GM23338 (cell line): ENCODE results near the gene CDCP1. TPM values are rescaled to one million over a fixed set of nuclear protein-coding genes. Genes with fewer than 3 reads are reported as not detected.

Experiments used
- ATAC-seq: fragments of 200-7000 bp; cut with Tn5 transposase; 3 replicates; pipeline ENCODE4 v1.9.1; 2020
- DNase-seq: peaks from one replicate; pipeline ENCODE4 v3.0.0-alpha.2; 2015; ENCODE audit warnings: low spot score
- H2AFZ ChIP-seq: fragments of 200-600 bp; sonication (generic); 2 replicates; pipeline ENCODE4 v1.8.0; 2016; ENCODE audit warnings: antibody characterized with exemption, mild to moderate bottlenecking, moderate library complexity
- H3F3A ChIP-seq: fragments of 200-600 bp; sonication (generic); replicated peaks from 2 replicates; pipeline ENCODE4 v1.8.0; 2017; ENCODE audit warnings: antibody characterized with exemption, mixed run types, low read depth
- H3K27ac ChIP-seq: fragments of 200-600 bp; sonication (generic); 2 replicates; pipeline ENCODE4 v1.6.1; 2016; ENCODE audit warnings: low read depth
- H3K27me3 ChIP-seq: fragments of 200-600 bp; sonication (generic); 2 replicates; pipeline ENCODE4 v1.8.0; 2016; ENCODE audit warnings: mild to moderate bottlenecking, mixed run types, moderate library complexity; ENCODE audit not compliant: insufficient read depth
- H3K36me3 ChIP-seq: fragments of 200-600 bp; sonication (generic); 2 replicates; pipeline ENCODE4 v1.8.0; 2016; ENCODE audit warnings: mild to moderate bottlenecking; ENCODE audit not compliant: insufficient read depth
- H3K4me1 ChIP-seq: fragments of 200-600 bp; sonication (generic); 2 replicates; pipeline ENCODE4 v1.8.0; 2016; ENCODE audit warnings: mild to moderate bottlenecking, moderate library complexity; ENCODE audit not compliant: insufficient read depth
- H3K4me2 ChIP-seq: fragments of 200-600 bp; sonication (generic); 2 replicates; pipeline ENCODE4 v1.7.1; 2017; ENCODE audit warnings: mixed run types
- H3K4me3 ChIP-seq: fragments of 200-600 bp; sonication (generic); 2 replicates; pipeline ENCODE4 v1.6.1; 2016; ENCODE audit warnings: mixed run types
- H3K79me2 ChIP-seq: fragments of 200-600 bp; sonication (generic); replicated peaks from 2 replicates; pipeline ENCODE4 v1.8.0; 2017; ENCODE audit warnings: mild to moderate bottlenecking; ENCODE audit not compliant: insufficient read depth
- H3K9me2 ChIP-seq: fragments of 200-600 bp; sonication (generic); 2 replicates; pipeline ENCODE4 v1.8.0; 2017; ENCODE audit not compliant: insufficient read depth
- H4K20me1 ChIP-seq: fragments of 200-600 bp; sonication (generic); replicated peaks from 2 replicates; pipeline ENCODE4 v1.8.0; 2017; ENCODE audit warnings: mild to moderate bottlenecking; ENCODE audit not compliant: insufficient read depth
- H3K27ac Mint-ChIP-seq: 2 replicates; pipeline ENCODE4 v1.8.0; 2020; ENCODE audit warnings: inconsistent platforms, mild to moderate bottlenecking, moderate library complexity, mixed read lengths
- H3K27me3 Mint-ChIP-seq: 3 replicates; pipeline ENCODE4 v1.8.0; 2022; ENCODE audit warnings: low read depth, mild to moderate bottlenecking, moderate library complexity, mixed read lengths, inconsistent platforms; ENCODE audit not compliant: insufficient read depth, poor library complexity
- H3K36me3 Mint-ChIP-seq: 3 replicates; pipeline ENCODE4 v1.8.0; 2021; ENCODE audit warnings: low read depth, mild to moderate bottlenecking, inconsistent platforms, moderate library complexity, mixed read lengths
- H3K4me1 Mint-ChIP-seq: 3 replicates; pipeline ENCODE4 v1.8.0; 2020; ENCODE audit warnings: mild to moderate bottlenecking, inconsistent platforms, mixed read lengths
- H3K4me3 Mint-ChIP-seq: 3 replicates; pipeline ENCODE4 v1.8.0; 2021; ENCODE audit warnings: moderate library complexity, mild to moderate bottlenecking, inconsistent platforms, mixed read lengths
- H3K9me3 Mint-ChIP-seq: 3 replicates; pipeline ENCODE4 v1.8.0; 2020; ENCODE audit warnings: moderate library complexity, mild to moderate bottlenecking, inconsistent platforms, mixed read lengths
- CREB1 ChIP-seq: fragments of 250-450 bp; sonication (Bioruptor Pico); IDR thresholded peaks from 2 replicates; pipeline ENCODE4 v1.5.0; 2020; ENCODE audit warnings: low read depth, mild to moderate bottlenecking, moderate library complexity
- EZH2 ChIP-seq: fragments of 200-600 bp; sonication (generic); IDR thresholded peaks from one replicate; pipeline ENCODE4 v1.8.0; 2017; ENCODE audit warnings: antibody characterized with exemption, mild to moderate bottlenecking, low read depth; ENCODE audit not compliant: unreplicated experiment
- EZH2phosphoT487 ChIP-seq: fragments of 200-600 bp; sonication (generic); IDR thresholded peaks from one replicate; pipeline ENCODE4 v1.8.1; 2018; ENCODE audit warnings: antibody characterized with exemption; ENCODE audit not compliant: unreplicated experiment
- JUNB ChIP-seq: IDR thresholded peaks from one replicate; pipeline ENCODE4 v1.6.1; 2016; ENCODE audit warnings: antibody characterized with exemption; ENCODE audit not compliant: unreplicated experiment
- NANOG ChIP-seq: IDR thresholded peaks from 2 replicates; pipeline ENCODE4 v1.6.1; 2016; ENCODE audit warnings: antibody characterized with exemption, borderline replicate concordance
- POLR2AphosphoS5 ChIP-seq: IDR thresholded peaks from 2 replicates; pipeline ENCODE4 v1.6.1; 2016; ENCODE audit warnings: antibody characterized with exemption, low read depth
- STAT1 ChIP-seq: IDR thresholded peaks from one replicate; pipeline ENCODE4 v1.6.1; 2016; ENCODE audit warnings: antibody characterized with exemption; ENCODE audit not compliant: unreplicated experiment
- ZNF114 ChIP-seq: fragments of 250-450 bp; sonication (Bioruptor Pico); IDR thresholded peaks from 2 replicates; pipeline ENCODE4 v1.5.0; 2020; ENCODE audit warnings: mild to moderate bottlenecking, moderate library complexity
- ZNF331 ChIP-seq: fragments of 250-450 bp; sonication (Bioruptor Pico); IDR thresholded peaks from 2 replicates; pipeline ENCODE4 v1.5.0; 2020; ENCODE audit warnings: low read depth, mild to moderate bottlenecking, moderate library complexity
- polyA plus RNA-seq: library from polyadenylated mRNA; unstranded; fragments of >200 nt; fragmentation: Nextera tagmentation; extraction: Ambion mirVana; gene quantifications from 2 replicates; pipeline ENCODE4 v1.2.1, GENCODE V29; 2016
- total RNA-seq: library from RNA; depleted of rRNA; stranded (reverse); fragments of >200 nt; shearing (Covaris generic); gene quantifications from 2 replicates; pipeline ENCODE4 v1.2.3, GENCODE V29; 2014
- TF ChIP-seq, protein P1 (sequence below): IDR thresholded peaks from 2 replicates; pipeline ENCODE4 v1.6.1; 2016; ENCODE audit warnings: antibody characterized with exemption
- TF ChIP-seq, protein P2 (sequence below): IDR thresholded peaks from one replicate; pipeline ENCODE4 v1.6.1; 2018; ENCODE audit warnings: antibody characterized with exemption; ENCODE audit not compliant: unreplicated experiment
- TF ChIP-seq, protein P3 (sequence below), 2 experiments: fragments of 200-600 bp in 1 of 2; sonication (generic) in 1 of 2; conservative IDR thresholded peaks; 2 replicates each; pipeline versions ENCODE4 v1.5.1 to v1.6.1; 2016 to 2017; ENCODE audit warnings: antibody characterized with exemption in 2 of 2, low read depth in 2 of 2, mild to moderate bottlenecking in 2 of 2, moderate library complexity in 1 of 2

Gene CDCP1
- total and polyA plus RNA-seq, 2 experiments from 2014 or later, result 7.7 to 20.1 TPM

DNA sequence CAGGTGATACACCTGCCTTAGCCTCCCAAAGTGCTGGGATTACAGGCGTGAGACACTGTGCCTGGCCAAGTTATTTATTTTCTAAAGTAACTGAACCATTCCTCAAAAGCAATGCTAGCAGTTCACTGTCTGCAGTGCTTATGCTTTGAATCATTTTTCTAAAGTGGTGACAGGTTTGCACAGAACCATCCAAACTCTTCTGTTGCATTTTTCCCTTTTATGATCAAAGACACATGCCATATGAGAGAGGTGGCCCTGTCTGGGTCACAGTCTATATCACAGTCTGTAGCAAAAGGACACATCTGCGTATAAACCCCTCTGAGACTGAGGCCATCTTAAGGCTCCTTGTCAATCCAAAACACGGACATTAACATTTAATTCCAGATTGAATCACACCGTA lies 17.2 kb downstream of the CDCP1 start:
- TF ChIP-seq STAT1 (no peak), JUNB (no peak), CREB1 (no peak), ZNF331 (CRISPR knock-in tag) (no peak), ZNF114 (CRISPR knock-in tag) (no peak), EZH2phosphoT487 (no peak)
- TF ChIP-seq, protein P1, sequence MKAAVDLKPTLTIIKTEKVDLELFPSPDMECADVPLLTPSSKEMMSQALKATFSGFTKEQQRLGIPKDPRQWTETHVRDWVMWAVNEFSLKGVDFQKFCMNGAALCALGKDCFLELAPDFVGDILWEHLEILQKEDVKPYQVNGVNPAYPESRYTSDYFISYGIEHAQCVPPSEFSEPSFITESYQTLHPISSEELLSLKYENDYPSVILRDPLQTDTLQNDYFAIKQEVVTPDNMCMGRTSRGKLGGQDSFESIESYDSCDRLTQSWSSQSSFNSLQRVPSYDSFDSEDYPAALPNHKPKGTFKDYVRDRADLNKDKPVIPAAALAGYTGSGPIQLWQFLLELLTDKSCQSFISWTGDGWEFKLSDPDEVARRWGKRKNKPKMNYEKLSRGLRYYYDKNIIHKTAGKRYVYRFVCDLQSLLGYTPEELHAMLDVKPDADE, result no peak
- Histone ChIP-seq H3K36me3 (no peaks in the 10 kb centered on the region), H3K4me2 (no peak overlapping the region), H3K27me3 (no peaks in the 10 kb centered on the region), H3K4me1 (no peaks in the 10 kb centered on the region), H3F3A (no peaks in the 10 kb centered on the region), H3K27ac (no peak overlapping the region), H4K20me1 (peaks cover 23% of the 10 kb centered on the region), H3K79me2 (peaks cover 30% of the 10 kb centered on the region), H3K4me3 (no peak overlapping the region), H3K9me2 (no peaks in the 10 kb centered on the region), H2AFZ (no peak overlapping the region)
- no peak overlapping the region for H3K4me3 Mint-ChIP-seq
- no peaks in the 10 kb centered on the region for H3K36me3 Mint-ChIP-seq
- no peaks in the 10 kb centered on the region for H3K9me3 Mint-ChIP-seq
- no peak overlapping the region for H3K27ac Mint-ChIP-seq
- peaks cover 3% of the 10 kb centered on the region; the same call in 2 of the 3 replicates for H3K4me1 Mint-ChIP-seq
- DNase-seq, result no peak
- ATAC-seq, result no peak
- H3K27me3 Mint-ChIP-seq, result peaks cover 2% of the 10 kb centered on the region

DNA sequence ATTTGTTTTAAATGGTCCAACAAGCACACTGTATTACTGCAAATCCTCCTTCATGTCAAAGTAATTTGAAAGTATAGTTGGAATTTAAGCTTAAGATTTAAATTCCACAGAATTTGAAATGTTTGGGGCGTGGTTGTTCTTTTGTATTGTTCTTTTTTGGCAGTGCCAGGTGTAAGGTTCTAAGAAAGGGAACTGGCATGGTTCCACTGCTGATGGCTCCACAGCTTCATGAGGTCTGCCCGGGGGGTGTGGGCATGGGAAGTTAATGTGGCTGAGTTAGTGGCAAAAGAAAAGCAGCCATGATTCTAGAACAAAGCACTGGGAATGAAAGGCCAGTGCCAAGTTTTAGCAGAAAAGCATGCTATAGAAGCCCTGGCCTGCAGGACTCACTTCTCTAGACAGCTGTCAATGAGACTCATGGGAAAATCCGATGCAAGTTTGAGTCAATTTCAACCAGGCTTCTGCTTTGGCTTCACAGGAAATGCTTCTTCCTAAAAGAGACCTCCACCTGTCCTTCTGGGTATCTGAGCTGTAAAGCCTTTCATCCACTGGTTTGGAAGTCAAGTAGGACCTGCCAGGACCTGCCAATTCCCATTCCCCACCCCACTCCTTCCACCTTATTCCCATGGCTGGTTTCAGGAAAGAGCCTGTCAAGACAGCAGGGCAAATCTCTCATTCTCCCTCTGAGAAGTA lies 18.9 kb downstream of the CDCP1 start:
- Histone ChIP-seq H3K79me2 (peaks cover 28% of the 10 kb centered on the region), H3K9me2 (no peaks in the 10 kb centered on the region), H4K20me1 (peaks cover 23% of the 10 kb centered on the region), H3K4me3 (no peak overlapping the region), H3K27ac (no peak overlapping the region), H3K36me3 (no peaks in the 10 kb centered on the region), H3K27me3 (no peaks in the 10 kb centered on the region), H2AFZ (no peak overlapping the region), H3K4me1 (no peaks in the 10 kb centered on the region), H3F3A (no peaks in the 10 kb centered on the region), H3K4me2 (no peak overlapping the region)
- TF ChIP-seq, protein P2, sequence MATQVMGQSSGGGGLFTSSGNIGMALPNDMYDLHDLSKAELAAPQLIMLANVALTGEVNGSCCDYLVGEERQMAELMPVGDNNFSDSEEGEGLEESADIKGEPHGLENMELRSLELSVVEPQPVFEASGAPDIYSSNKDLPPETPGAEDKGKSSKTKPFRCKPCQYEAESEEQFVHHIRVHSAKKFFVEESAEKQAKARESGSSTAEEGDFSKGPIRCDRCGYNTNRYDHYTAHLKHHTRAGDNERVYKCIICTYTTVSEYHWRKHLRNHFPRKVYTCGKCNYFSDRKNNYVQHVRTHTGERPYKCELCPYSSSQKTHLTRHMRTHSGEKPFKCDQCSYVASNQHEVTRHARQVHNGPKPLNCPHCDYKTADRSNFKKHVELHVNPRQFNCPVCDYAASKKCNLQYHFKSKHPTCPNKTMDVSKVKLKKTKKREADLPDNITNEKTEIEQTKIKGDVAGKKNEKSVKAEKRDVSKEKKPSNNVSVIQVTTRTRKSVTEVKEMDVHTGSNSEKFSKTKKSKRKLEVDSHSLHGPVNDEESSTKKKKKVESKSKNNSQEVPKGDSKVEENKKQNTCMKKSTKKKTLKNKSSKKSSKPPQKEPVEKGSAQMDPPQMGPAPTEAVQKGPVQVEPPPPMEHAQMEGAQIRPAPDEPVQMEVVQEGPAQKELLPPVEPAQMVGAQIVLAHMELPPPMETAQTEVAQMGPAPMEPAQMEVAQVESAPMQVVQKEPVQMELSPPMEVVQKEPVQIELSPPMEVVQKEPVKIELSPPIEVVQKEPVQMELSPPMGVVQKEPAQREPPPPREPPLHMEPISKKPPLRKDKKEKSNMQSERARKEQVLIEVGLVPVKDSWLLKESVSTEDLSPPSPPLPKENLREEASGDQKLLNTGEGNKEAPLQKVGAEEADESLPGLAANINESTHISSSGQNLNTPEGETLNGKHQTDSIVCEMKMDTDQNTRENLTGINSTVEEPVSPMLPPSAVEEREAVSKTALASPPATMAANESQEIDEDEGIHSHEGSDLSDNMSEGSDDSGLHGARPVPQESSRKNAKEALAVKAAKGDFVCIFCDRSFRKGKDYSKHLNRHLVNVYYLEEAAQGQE, result no peak
- TF ChIP-seq, protein P3, sequence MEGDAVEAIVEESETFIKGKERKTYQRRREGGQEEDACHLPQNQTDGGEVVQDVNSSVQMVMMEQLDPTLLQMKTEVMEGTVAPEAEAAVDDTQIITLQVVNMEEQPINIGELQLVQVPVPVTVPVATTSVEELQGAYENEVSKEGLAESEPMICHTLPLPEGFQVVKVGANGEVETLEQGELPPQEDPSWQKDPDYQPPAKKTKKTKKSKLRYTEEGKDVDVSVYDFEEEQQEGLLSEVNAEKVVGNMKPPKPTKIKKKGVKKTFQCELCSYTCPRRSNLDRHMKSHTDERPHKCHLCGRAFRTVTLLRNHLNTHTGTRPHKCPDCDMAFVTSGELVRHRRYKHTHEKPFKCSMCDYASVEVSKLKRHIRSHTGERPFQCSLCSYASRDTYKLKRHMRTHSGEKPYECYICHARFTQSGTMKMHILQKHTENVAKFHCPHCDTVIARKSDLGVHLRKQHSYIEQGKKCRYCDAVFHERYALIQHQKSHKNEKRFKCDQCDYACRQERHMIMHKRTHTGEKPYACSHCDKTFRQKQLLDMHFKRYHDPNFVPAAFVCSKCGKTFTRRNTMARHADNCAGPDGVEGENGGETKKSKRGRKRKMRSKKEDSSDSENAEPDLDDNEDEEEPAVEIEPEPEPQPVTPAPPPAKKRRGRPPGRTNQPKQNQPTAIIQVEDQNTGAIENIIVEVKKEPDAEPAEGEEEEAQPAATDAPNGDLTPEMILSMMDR (conservative IDR thresholded peaks at IDR 0.05; ENCODE audit: low read depth in 2 of 2), result no peak
- TF ChIP-seq EZH2 (no peak), POLR2AphosphoS5 (no peak), EZH2phosphoT487 (no peak), ZNF331 (CRISPR knock-in tag) (no peak), NANOG (no peak)
- ATAC-seq (no peak), DNase-seq (no peak)
- no peak overlapping the region for H3K4me3 Mint-ChIP-seq
- H3K9me3 Mint-ChIP-seq, result no peaks in the 10 kb centered on the region
- H3K36me3 Mint-ChIP-seq, result no peaks in the 10 kb centered on the region
- no peak overlapping the region for H3K27ac Mint-ChIP-seq
- H3K4me1 Mint-ChIP-seq, result peaks cover 3% of the 10 kb centered on the region; the same call in 1 of the 3 replicates
- no peaks in the 10 kb centered on the region for H3K27me3 Mint-ChIP-seq
